Peyer's patch (tissue), 4 donors: ENCODE data around the gene INPP5F.

Experiments
- CTCF ChIP-seq, 6 experiments: fragments of 450-650 bp in 4 of 6; fragments of 200-600 bp in 2 of 6; sonication (generic) in 1 of 6; IDR thresholded peaks; one replicate each; pipeline ENCODE4 v1.5.1; 2017 to 2019; ENCODE audit warnings: antibody characterized with exemption in 6 of 6, mild to moderate bottlenecking in 3 of 6, moderate library complexity in 1 of 6
- POLR2A ChIP-seq, 2 donors: fragments of 450-650 bp; IDR thresholded peaks; one replicate each; pipeline ENCODE4 v1.5.1; 2017; ENCODE audit warnings: antibody characterized with exemption in 2 of 2, mild to moderate bottlenecking in 2 of 2, moderate library complexity in 2 of 2

DNA sequence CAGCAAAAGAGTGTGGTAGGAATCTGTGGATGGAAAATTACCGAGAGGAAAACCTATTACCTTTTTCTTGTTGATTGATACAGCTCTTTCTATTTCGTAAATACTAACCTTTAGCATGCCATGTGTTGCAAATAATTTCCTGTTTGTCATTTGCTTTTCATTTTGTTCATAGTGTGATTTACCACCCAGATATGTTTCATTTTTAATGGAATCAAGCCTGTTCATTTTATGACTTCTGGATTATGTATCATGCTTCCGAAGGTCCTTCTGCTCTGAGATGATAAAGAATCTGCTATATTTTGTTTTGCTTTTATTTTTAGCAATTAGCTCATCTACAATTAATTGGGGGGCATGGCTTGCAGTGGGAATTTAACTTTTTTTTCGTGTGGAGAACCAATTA lies 46.5 kb downstream of the INPP5F start:
- TF ChIP-seq CTCF (IDR thresholded peaks at IDR 0.05) (no peak), POLR2A (IDR thresholded peaks at IDR 0.05) (no peak)
